SK-N-SH (cell line): ENCODE results near the gene KIF1C. TPM values are rescaled to one million over a fixed set of nuclear protein-coding genes. Genes with fewer than 3 reads are reported as not detected.

Source experiments
- CHD2 ChIP-seq: fragments of 150-350 bp; IDR thresholded peaks from 2 replicates; pipeline ENCODE4 v1.6.1; 2018; ENCODE audit warnings: low read length; ENCODE audit not compliant: partially characterized antibody
- EP300 ChIP-seq, 2 experiments: IDR thresholded peaks; 2 replicates each; pipeline versions ENCODE4 v1.4.0 to v1.6.1; 2012; ENCODE audit warnings: borderline replicate concordance in 1 of 2, low read depth in 1 of 2, low read length in 1 of 2
- FOXJ3 ChIP-seq: sonication (generic); formaldehyde crosslinking; IDR thresholded peaks from 2 replicates; pipeline ENCODE4 v1.5.1; 2020; ENCODE audit warnings: mild to moderate bottlenecking, missing genetic modification reagents
- GABPA ChIP-seq: IDR thresholded peaks from 2 replicates; pipeline ENCODE4 v1.4.0; 2012; ENCODE audit warnings: low read depth, mild to moderate bottlenecking
- JUND ChIP-seq: IDR thresholded peaks from 2 replicates; pipeline ENCODE4 v1.4.0; 2012
- MEF2A ChIP-seq: IDR thresholded peaks from 2 replicates; pipeline ENCODE4 v1.4.0; 2012; ENCODE audit warnings: low read depth, borderline replicate concordance
- NFIC ChIP-seq: IDR thresholded peaks from 2 replicates; pipeline ENCODE4 v1.4.0; 2012; ENCODE audit warnings: borderline replicate concordance
- POLR2AphosphoS5 ChIP-seq: IDR thresholded peaks from 2 replicates; pipeline ENCODE4 v1.6.1; 2012; ENCODE audit warnings: low read depth, low read length
- RCOR1 ChIP-seq: fragments of 150-350 bp; IDR thresholded peaks from 2 replicates; pipeline ENCODE4 v1.6.1; 2017; ENCODE audit warnings: antibody characterized with exemption, low read length
- RXRA ChIP-seq: IDR thresholded peaks from 2 replicates; pipeline ENCODE4 v1.4.0; 2012; ENCODE audit warnings: low read depth, mild to moderate bottlenecking, borderline replicate concordance
- SIN3A ChIP-seq: IDR thresholded peaks from 2 replicates; pipeline ENCODE4 v1.6.1; 2012; ENCODE audit warnings: low read depth, mild to moderate bottlenecking, low read length, moderate library complexity, borderline replicate concordance
- SMC3 ChIP-seq: IDR thresholded peaks from 2 replicates; pipeline ENCODE4 v1.6.1; 2012; ENCODE audit warnings: low read depth, low read length, improper control_type of control experiment
- TCF12 ChIP-seq: IDR thresholded peaks from 2 replicates; pipeline ENCODE4 v1.4.0; 2012
- YY1 ChIP-seq: IDR thresholded peaks from 2 replicates; pipeline ENCODE4 v1.4.0; 2012; ENCODE audit warnings: low read depth, mild to moderate bottlenecking
- polyA plus RNA-seq, 3 experiments: library from polyadenylated mRNA; depleted of rRNA; stranded (reverse); fragments of >200 nt; gene quantifications; 2 replicates each; pipeline ENCODE4 v1.2.3, GENCODE V29; 2012
- TF ChIP-seq, protein P1 (sequence below): fragments of 200-600 bp; sonication (generic); IDR thresholded peaks from 2 replicates; pipeline ENCODE4 v1.6.1; 2017; ENCODE audit warnings: antibody characterized with exemption, mild to moderate bottlenecking, moderate library complexity
- TF ChIP-seq, protein P2 (sequence below): IDR thresholded peaks from 2 replicates; pipeline ENCODE4 v1.4.0; 2012; ENCODE audit warnings: low read depth
- TF ChIP-seq, protein P3 (sequence below): IDR thresholded peaks from 2 replicates; pipeline ENCODE4 v1.4.0; 2012; ENCODE audit warnings: low read depth, borderline replicate concordance
- TF ChIP-seq, protein P4 (sequence below): IDR thresholded peaks from 2 replicates; pipeline ENCODE4 v1.6.1; 2012; ENCODE audit warnings: mild to moderate bottlenecking, low read depth, low read length, moderate library complexity
- TF ChIP-seq, protein P5 (sequence below): IDR thresholded peaks from 2 replicates; pipeline ENCODE4 v1.4.0; 2012; ENCODE audit warnings: low read depth, borderline replicate concordance

Gene KIF1C
- polyA plus RNA-seq, 1 of the 3 experiments (the other 2 are of a cell fraction), result 58.2 TPM

DNA sequence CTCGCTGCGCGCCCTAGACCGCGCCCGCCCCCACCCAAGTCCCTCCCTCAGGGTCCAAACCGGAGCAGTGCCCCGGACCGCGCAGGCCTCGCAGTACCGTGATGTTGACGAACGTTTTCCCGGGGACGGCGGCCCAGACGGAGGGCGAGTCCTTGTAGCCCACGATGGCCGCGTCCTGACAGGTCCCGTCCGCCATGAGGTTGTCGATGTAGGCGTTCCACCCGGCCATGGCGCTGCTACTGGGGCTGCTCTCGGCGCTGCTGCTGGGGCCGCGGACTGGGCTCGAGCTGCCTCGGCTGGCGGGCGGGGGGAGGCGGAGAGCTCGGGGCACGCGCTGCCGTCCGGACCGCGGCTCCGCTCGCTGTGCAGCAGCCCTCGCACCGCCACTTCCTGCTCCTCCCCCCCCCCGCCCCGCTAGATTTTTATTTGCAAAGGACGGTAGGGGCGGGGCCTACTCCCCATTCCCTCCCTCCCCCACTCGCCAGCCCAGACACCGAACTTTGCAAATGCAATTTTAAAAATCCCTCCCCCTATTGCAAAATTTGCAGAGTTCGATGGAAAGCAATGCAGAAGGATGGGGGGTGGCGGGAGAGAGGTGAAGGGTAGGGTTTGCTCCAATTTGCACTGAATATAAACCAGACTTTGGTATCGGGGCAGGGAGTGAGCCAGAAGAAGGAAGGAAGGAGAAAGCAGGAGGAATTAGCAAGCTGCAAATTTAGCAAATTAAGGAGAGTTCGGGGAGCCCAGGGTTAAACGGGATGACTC is 49.4 kb upstream of the KIF1C start, which contains the start of gene PFN1 (continued):
- TF ChIP-seq, protein P1, sequence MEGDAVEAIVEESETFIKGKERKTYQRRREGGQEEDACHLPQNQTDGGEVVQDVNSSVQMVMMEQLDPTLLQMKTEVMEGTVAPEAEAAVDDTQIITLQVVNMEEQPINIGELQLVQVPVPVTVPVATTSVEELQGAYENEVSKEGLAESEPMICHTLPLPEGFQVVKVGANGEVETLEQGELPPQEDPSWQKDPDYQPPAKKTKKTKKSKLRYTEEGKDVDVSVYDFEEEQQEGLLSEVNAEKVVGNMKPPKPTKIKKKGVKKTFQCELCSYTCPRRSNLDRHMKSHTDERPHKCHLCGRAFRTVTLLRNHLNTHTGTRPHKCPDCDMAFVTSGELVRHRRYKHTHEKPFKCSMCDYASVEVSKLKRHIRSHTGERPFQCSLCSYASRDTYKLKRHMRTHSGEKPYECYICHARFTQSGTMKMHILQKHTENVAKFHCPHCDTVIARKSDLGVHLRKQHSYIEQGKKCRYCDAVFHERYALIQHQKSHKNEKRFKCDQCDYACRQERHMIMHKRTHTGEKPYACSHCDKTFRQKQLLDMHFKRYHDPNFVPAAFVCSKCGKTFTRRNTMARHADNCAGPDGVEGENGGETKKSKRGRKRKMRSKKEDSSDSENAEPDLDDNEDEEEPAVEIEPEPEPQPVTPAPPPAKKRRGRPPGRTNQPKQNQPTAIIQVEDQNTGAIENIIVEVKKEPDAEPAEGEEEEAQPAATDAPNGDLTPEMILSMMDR, result no peak
- TF ChIP-seq, protein P2, sequence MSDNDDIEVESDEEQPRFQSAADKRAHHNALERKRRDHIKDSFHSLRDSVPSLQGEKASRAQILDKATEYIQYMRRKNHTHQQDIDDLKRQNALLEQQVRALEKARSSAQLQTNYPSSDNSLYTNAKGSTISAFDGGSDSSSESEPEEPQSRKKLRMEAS, result peak; percentile 41
- TF ChIP-seq RXRA (no peak; the same call in 1 of the 2 replicates), YY1 (no peak), RCOR1 (no peak), JUND (no peak), NFIC (no peak), POLR2AphosphoS5 (peak; percentile 82), TCF12 (no peak; the same call in 1 of the 2 replicates), FOXJ3 (CRISPR knock-in tag) (no peak), GABPA (peak; percentile 52; the same call in 1 of the 2 replicates), SMC3 (no peak), MEF2A (no peak), EP300 (IDR thresholded peaks at IDR 0.05; ENCODE audit: borderline replicate concordance in 1 of 2, low read depth in 1 of 2, low read length in 1 of 2) (peak in 1 of 2 experiments; percentile 35; a peak in 1 of 4 replicates), SIN3A (peak; percentile 33; the same call in 1 of the 2 replicates), CHD2 (peak; percentile 78)
- TF ChIP-seq, protein P3, sequence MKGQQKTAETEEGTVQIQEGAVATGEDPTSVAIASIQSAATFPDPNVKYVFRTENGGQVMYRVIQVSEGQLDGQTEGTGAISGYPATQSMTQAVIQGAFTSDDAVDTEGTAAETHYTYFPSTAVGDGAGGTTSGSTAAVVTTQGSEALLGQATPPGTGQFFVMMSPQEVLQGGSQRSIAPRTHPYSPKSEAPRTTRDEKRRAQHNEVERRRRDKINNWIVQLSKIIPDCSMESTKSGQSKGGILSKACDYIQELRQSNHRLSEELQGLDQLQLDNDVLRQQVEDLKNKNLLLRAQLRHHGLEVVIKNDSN, result no peak
- TF ChIP-seq, protein P4, sequence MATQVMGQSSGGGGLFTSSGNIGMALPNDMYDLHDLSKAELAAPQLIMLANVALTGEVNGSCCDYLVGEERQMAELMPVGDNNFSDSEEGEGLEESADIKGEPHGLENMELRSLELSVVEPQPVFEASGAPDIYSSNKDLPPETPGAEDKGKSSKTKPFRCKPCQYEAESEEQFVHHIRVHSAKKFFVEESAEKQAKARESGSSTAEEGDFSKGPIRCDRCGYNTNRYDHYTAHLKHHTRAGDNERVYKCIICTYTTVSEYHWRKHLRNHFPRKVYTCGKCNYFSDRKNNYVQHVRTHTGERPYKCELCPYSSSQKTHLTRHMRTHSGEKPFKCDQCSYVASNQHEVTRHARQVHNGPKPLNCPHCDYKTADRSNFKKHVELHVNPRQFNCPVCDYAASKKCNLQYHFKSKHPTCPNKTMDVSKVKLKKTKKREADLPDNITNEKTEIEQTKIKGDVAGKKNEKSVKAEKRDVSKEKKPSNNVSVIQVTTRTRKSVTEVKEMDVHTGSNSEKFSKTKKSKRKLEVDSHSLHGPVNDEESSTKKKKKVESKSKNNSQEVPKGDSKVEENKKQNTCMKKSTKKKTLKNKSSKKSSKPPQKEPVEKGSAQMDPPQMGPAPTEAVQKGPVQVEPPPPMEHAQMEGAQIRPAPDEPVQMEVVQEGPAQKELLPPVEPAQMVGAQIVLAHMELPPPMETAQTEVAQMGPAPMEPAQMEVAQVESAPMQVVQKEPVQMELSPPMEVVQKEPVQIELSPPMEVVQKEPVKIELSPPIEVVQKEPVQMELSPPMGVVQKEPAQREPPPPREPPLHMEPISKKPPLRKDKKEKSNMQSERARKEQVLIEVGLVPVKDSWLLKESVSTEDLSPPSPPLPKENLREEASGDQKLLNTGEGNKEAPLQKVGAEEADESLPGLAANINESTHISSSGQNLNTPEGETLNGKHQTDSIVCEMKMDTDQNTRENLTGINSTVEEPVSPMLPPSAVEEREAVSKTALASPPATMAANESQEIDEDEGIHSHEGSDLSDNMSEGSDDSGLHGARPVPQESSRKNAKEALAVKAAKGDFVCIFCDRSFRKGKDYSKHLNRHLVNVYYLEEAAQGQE, result no peak; the same call in 1 of the 2 replicates
- TF ChIP-seq, protein P5, sequence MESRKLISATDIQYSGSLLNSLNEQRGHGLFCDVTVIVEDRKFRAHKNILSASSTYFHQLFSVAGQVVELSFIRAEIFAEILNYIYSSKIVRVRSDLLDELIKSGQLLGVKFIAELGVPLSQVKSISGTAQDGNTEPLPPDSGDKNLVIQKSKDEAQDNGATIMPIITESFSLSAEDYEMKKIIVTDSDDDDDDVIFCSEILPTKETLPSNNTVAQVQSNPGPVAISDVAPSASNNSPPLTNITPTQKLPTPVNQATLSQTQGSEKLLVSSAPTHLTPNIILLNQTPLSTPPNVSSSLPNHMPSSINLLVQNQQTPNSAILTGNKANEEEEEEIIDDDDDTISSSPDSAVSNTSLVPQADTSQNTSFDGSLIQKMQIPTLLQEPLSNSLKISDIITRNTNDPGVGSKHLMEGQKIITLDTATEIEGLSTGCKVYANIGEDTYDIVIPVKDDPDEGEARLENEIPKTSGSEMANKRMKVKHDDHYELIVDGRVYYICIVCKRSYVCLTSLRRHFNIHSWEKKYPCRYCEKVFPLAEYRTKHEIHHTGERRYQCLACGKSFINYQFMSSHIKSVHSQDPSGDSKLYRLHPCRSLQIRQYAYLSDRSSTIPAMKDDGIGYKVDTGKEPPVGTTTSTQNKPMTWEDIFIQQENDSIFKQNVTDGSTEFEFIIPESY, result 0 out of 2 replicates have a peak, but pooled peaks have one; percentile 24
